GM12801 (cell line): ENCODE results near the gene CDO1.

Experiments
- CTCF ChIP-seq: IDR thresholded peaks from one replicate; pipeline ENCODE4 v1.5.1; 2011; ENCODE audit warnings: control low read depth; ENCODE audit not compliant: insufficient read length; ENCODE audit errors: extremely low read depth

The CDO1 gene

GRCh38 chr5:115776989-115777388 lies 39.5 kb downstream of the CDO1 start:
- TF ChIP-seq CTCF = no peak

- no peak for TF ChIP-seq CTCF
These were observed 40.5 kb downstream of the CDO1 start for GRCh38 chr5:115775999-115776398.

GRCh38 chr5:115774684-115775083 lies 41.8 kb downstream of the CDO1 start:
- no peak for TF ChIP-seq CTCF

GRCh38 chr5:115772731-115773475 lies 43.6 kb downstream of the CDO1 start:
- no peak for TF ChIP-seq CTCF

- TF ChIP-seq CTCF = no peak
These were observed 46.0 kb downstream of the CDO1 start for GRCh38 chr5:115770466-115770865.

- no peak for TF ChIP-seq CTCF
These were observed 49.0 kb downstream of the CDO1 start for GRCh38 chr5:115767424-115767823.

GRCh38 chr5:115766608-115767007 lies 49.9 kb downstream of the CDO1 start:
- no peak for TF ChIP-seq CTCF

- TF ChIP-seq CTCF = no peak
These were observed 58.1 kb downstream of the CDO1 start for GRCh38 chr5:115758356-115758755.
